ENCODE results near the gene CAMTA1.

CAMTA1 gene

DNA sequence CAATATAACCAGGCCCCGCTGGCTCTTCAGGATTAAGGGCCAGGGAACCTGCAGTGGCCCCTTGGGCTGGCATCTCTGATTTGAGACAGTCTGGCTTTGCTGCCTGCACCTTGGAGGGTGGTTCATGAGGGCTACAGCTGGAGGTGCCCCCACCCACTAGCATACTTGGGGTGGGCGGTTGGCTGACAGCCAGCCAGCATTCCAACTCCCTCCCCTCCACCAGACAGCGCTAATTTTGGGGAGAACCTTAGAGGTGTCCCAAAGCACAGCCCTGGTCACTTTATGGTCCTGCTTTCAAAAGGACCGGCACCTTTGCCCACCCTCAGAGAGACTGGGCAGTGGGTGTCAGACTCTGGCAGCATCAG is 805.2 kb downstream of the CAMTA1 start:
- Histone ChIP-seq H3K4me3 (ENCODE audit: low read depth in 1 of 2, low read length in 2 of 2) (no peak overlapping the region), H2AFZ (ENCODE audit: low read depth, low read length) (no peak overlapping the region), H3K27ac (ENCODE audit: low read length) (no peak overlapping the region), H3K4me1 (ENCODE audit: insufficient read depth, low read length) (no peaks in the 10 kb centered on the region), H3K9me3 (ENCODE audit: insufficient read depth, low read length, severe bottlenecking) (no peaks in the 10 kb centered on the region), H3K36me3 (ENCODE audit: insufficient read depth, low read length) (no peaks in the 10 kb centered on the region), H3K79me2 (ENCODE audit: insufficient read depth, low read length) (no peaks in the 10 kb centered on the region), H3K4me2 (ENCODE audit: insufficient read depth, low read length) (no peak overlapping the region), H4K20me1 (ENCODE audit: insufficient read depth, low read length) (peaks cover 8% of the 10 kb centered on the region; the same call in 1 of the 2 replicates), H3K27me3 (ENCODE audit: insufficient read depth, low read length, poor library complexity) (no peaks in the 10 kb centered on the region), H3K9ac (ENCODE audit: low read depth, low read length) (no peak overlapping the region)
- TF ChIP-seq EZH2 (IDR thresholded peaks at IDR 0.05; ENCODE audit: borderline replicate concordance, low read depth, low read length, severe bottlenecking), result no peak
- no peak for ATAC-seq (ENCODE audit: insufficient read depth, low read depth)
- no peak for DNase-seq

DNA sequence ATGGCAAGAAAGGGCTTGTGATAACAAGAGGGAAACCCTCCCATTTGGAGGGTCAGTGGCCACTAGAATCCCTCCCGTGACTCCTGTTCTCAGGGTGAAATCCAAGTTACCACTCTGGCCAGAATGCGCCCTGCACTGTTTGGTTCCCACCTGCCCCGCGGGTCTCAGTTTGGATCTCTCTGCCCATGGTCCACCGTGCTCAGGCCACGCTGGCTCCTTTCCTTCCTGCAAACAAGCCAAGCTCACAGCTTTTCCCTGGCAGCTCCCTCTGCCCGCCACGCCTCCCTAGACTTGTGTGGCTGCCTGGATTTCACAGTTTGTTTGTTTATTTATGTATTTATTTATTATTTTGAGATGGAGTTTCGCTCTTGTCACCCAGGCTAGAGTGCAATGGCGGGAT is 806.3 kb downstream of the CAMTA1 start:
- H3K27ac ChIP-seq (ENCODE audit: low read length), result no peak overlapping the region
- no peak overlapping the region for H3K9ac ChIP-seq (ENCODE audit: low read depth, low read length)
- H3K79me2 ChIP-seq (ENCODE audit: insufficient read depth, low read length), result no peaks in the 10 kb centered on the region
- peaks cover 14% of the 10 kb centered on the region; the same call in 1 of the 2 replicates for H4K20me1 ChIP-seq (ENCODE audit: insufficient read depth, low read length)
- no peak for TF ChIP-seq EZH2 (IDR thresholded peaks at IDR 0.05; ENCODE audit: borderline replicate concordance, low read depth, low read length, severe bottlenecking)
- no peak for TF ChIP-seq CTCF (IDR thresholded peaks at IDR 0.05; ENCODE audit: borderline replicate concordance, extremely low read depth, low read length, poor library complexity, severe bottlenecking)
- no peaks in the 10 kb centered on the region for H3K9me3 ChIP-seq (ENCODE audit: insufficient read depth, low read length, severe bottlenecking)
- H3K4me2 ChIP-seq (ENCODE audit: insufficient read depth, low read length), result no peak overlapping the region
- no peaks in the 10 kb centered on the region for H3K27me3 ChIP-seq (ENCODE audit: insufficient read depth, low read length, poor library complexity)
- no peaks in the 10 kb centered on the region for H3K36me3 ChIP-seq (ENCODE audit: insufficient read depth, low read length)
- no peak overlapping the region for H3K4me3 ChIP-seq (ENCODE audit: low read depth in 1 of 2, low read length in 2 of 2)
- no peaks in the 10 kb centered on the region for H3K4me1 ChIP-seq (ENCODE audit: insufficient read depth, low read length)
- DNase-seq (no peak), ATAC-seq (ENCODE audit: insufficient read depth, low read depth) (no peak)
- no peak overlapping the region for H2AFZ ChIP-seq (ENCODE audit: low read depth, low read length)

DNA sequence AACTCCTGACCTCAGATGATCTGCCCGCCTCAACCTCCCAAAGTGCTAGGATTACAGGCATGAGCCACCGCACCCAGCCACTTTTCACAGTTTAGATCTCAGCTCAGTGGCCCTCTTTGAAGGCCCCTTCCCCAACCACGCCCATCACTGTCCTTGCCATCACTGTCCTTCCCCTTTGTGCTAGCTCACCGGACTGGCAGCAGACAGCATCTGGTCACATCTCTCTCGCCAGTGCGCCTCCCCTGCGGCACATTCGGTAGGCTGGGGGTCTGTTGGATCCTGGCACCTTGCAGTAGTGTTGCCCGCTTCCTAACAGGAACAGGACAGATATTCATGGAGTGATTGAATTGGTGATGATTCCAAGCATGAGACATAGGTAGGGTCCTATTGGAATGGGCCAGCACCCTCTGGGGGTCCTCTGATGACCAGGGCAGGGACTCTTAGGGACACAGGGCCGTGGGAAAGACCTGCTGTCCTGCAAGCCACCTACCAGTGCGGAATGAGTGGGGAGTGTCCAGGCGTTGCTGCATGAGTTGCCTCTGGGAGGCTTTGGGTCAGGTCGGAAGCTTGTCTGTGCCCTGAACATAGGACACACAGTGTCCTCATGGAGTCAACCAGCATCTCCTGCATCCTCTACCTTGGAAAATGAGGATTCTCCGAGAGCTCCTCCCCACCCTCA is 807.0 kb downstream of the CAMTA1 start:
- Histone ChIP-seq H3K4me3 (ENCODE audit: low read depth in 1 of 2, low read length in 2 of 2) (no peak overlapping the region), H3K9ac (ENCODE audit: low read depth, low read length) (no peak overlapping the region), H3K27ac (ENCODE audit: low read length) (no peak overlapping the region), H3K27me3 (ENCODE audit: insufficient read depth, low read length, poor library complexity) (no peaks in the 10 kb centered on the region), H3K9me3 (ENCODE audit: insufficient read depth, low read length, severe bottlenecking) (no peaks in the 10 kb centered on the region), H4K20me1 (ENCODE audit: insufficient read depth, low read length) (peaks cover 14% of the 10 kb centered on the region; the same call in 1 of the 2 replicates), H3K36me3 (ENCODE audit: insufficient read depth, low read length) (no peaks in the 10 kb centered on the region), H3K4me1 (ENCODE audit: insufficient read depth, low read length) (no peaks in the 10 kb centered on the region), H3K4me2 (ENCODE audit: insufficient read depth, low read length) (no peak overlapping the region), H2AFZ (ENCODE audit: low read depth, low read length) (no peak overlapping the region), H3K79me2 (ENCODE audit: insufficient read depth, low read length) (no peaks in the 10 kb centered on the region)
- DNase-seq (no peak), ATAC-seq (ENCODE audit: insufficient read depth, low read depth) (no peak)
- TF ChIP-seq CTCF (IDR thresholded peaks at IDR 0.05; ENCODE audit: borderline replicate concordance, extremely low read depth, low read length, poor library complexity, severe bottlenecking), result no peak
- TF ChIP-seq EZH2 (IDR thresholded peaks at IDR 0.05; ENCODE audit: borderline replicate concordance, low read depth, low read length, severe bottlenecking), result no peak

DNA sequence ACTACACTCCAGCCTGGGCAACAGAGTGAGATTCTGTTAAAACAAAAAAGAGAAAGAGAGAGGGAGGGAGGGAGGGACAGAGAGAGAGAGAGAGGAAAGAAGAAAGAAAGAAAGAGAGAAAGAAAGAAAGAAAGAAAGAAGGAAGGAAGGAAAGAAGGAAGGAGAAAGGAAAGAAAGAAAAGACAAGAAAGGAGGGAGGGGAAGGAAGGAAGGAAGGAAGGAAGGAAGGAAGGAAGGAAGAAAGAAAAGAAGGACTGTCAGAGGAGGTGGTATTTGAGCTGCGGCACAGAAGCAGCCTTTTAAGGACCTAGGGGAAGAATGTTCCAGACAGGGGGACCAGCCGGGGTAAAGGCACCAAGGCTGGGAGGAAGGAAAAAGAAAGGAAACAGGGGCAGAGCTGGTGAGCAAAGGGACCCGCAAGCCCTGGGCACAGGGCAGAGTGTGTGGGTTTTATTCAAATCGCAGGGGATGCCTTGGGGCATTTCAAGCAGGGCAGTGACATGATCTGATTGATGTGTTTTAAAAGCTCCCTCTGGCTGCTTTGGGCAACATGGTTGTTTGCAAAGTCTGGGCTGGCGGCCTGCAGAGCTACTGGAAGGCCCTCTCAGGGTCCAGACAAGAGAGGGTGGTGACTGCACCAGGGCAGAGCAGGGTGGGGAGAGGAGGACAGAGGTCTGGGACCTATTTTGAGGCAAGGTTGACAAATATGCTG is 808.9 kb downstream of the CAMTA1 start:
- H3K4me3 ChIP-seq (ENCODE audit: low read depth in 1 of 2, low read length in 2 of 2), result no peak overlapping the region
- no peak for TF ChIP-seq EZH2 (IDR thresholded peaks at IDR 0.05; ENCODE audit: borderline replicate concordance, low read depth, low read length, severe bottlenecking)
- TF ChIP-seq CTCF (IDR thresholded peaks at IDR 0.05; ENCODE audit: borderline replicate concordance, extremely low read depth, low read length, poor library complexity, severe bottlenecking), result no peak
- no peak for ATAC-seq (ENCODE audit: insufficient read depth, low read depth)
- H3K4me1 ChIP-seq (ENCODE audit: insufficient read depth, low read length), result no peaks in the 10 kb centered on the region
- H3K79me2 ChIP-seq (ENCODE audit: insufficient read depth, low read length), result no peaks in the 10 kb centered on the region
- no peak overlapping the region for H2AFZ ChIP-seq (ENCODE audit: low read depth, low read length)
- H4K20me1 ChIP-seq (ENCODE audit: insufficient read depth, low read length), result peaks cover 10% of the 10 kb centered on the region; the same call in 1 of the 2 replicates
- no peaks in the 10 kb centered on the region for H3K27me3 ChIP-seq (ENCODE audit: insufficient read depth, low read length, poor library complexity)
- no peaks in the 10 kb centered on the region for H3K36me3 ChIP-seq (ENCODE audit: insufficient read depth, low read length)
- no peaks in the 10 kb centered on the region for H3K9me3 ChIP-seq (ENCODE audit: insufficient read depth, low read length, severe bottlenecking)
- H3K27ac ChIP-seq (ENCODE audit: low read length), result no peak overlapping the region
- DNase-seq, result no peak
- no peak overlapping the region for H3K4me2 ChIP-seq (ENCODE audit: insufficient read depth, low read length)
- no peak overlapping the region for H3K9ac ChIP-seq (ENCODE audit: low read depth, low read length)

Measured in DND-41 (cell line).